K562 (cell line): ENCODE results near the gene CDC14A. TPM values are rescaled to one million over a fixed set of nuclear protein-coding genes. Genes with fewer than 3 reads are reported as not detected.

ENCODE experiments used
- ATAC-seq: fragments of 200-7000 bp; cut with Tn5 transposase; 3 replicates; pipeline ENCODE4 v1.9.1; 2020; ENCODE audit warnings: moderate library complexity
- BruUV-seq: library from RNA; stranded (reverse); fragments of 400-500 nt; replicated peaks from 2 replicates; lab custom pipeline; 2021; lab: Mats Ljungman, UMichigan
- CTCF ChIA-PET: fragments of 300-600 bp; formaldehyde crosslinking; extraction: SDS; loops from one replicate; lab custom pipeline; 2021; ENCODE audit warnings: low intra/inter-chr PET ratio; lab: Yijun Ruan, JAX
- POLR2A ChIA-PET: fragments of 300-600, 350-650 bp; sonication (Branson Sonifier 250); formaldehyde crosslinking; extraction: SDS; loops from one replicate; lab custom pipeline; 2021; ENCODE audit warnings: antibody characterized with exemption, inconsistent platforms; lab: Yijun Ruan, JAX
- DNase-seq, 4 experiments: peaks; one replicate each; pipeline versions ENCODE4 v3.0.0 to v3.0.0-alpha.2; 2011 to 2018; ENCODE audit warnings: low spot score in 3 of 4, mixed read lengths in 3 of 4; ENCODE audit errors: extremely low read depth in 1 of 4
- FAIRE-seq: peaks from 2 replicates; lab custom pipeline; 2011; peaks lifted over from hg19 to GRCh38; lab: Jason Lieb, UNC
- H2AFZ ChIP-seq: 2 replicates; pipeline ENCODE4 v1.6.0; 2011; ENCODE audit warnings: low read depth, low read length, control low read depth, inconsistent platforms
- H3K27ac ChIP-seq: fragments of 200-600 bp; 3 replicates; pipeline ENCODE4 v1.8.0; 2011; ENCODE audit warnings: low read depth, mild to moderate bottlenecking, control low read depth, inconsistent platforms, low read length, moderate library complexity, mixed read lengths; ENCODE audit errors: extremely low read depth
- H3K27me3 ChIP-seq, 2 experiments: fragments of 300-600 bp in 1 of 2; 2 replicates in 1 of 2; 3 replicates in 1 of 2; pipeline versions ENCODE4 v1.6.0 to v1.8.0; 2011; ENCODE audit warnings: inconsistent platforms in 2 of 2, low read length in 2 of 2, mild to moderate bottlenecking in 1 of 2, mixed read lengths in 1 of 2, moderate library complexity in 1 of 2; ENCODE audit not compliant: control insufficient read depth in 2 of 2, insufficient read depth in 2 of 2
- H3K36me3 ChIP-seq: fragments of 300-600 bp; 3 replicates; pipeline ENCODE4 v1.8.0; 2011; ENCODE audit warnings: mild to moderate bottlenecking, low read length, inconsistent platforms; ENCODE audit not compliant: control insufficient read depth, insufficient read depth
- H3K4me1 ChIP-seq, 2 experiments: fragments of 200-600 bp in 1 of 2; replicated peaks in 1 of 2; 2 replicates in 1 of 2; 3 replicates in 1 of 2; pipeline versions ENCODE4 v1.5.1 to v1.8.0; 2011; ENCODE audit warnings: inconsistent platforms in 2 of 2, low read length in 2 of 2, mild to moderate bottlenecking in 1 of 2, mixed read lengths in 1 of 2, moderate library complexity in 1 of 2; ENCODE audit not compliant: control insufficient read depth in 2 of 2, insufficient read depth in 2 of 2
- H3K4me2 ChIP-seq: 2 replicates; pipeline ENCODE4 v1.6.1; 2011; ENCODE audit warnings: low read length, control low read depth, inconsistent platforms, mixed read lengths; ENCODE audit not compliant: insufficient read depth
- H3K4me3 ChIP-seq: fragments of 200-600 bp; sonication (generic), shearing (Covaris generic); 2 replicates; pipeline ENCODE4 v1.5.1; 2016; ENCODE audit warnings: control low read depth, inconsistent platforms
- H3K79me2 ChIP-seq: fragments of 200-600 bp; 3 replicates; pipeline ENCODE4 v1.8.0; 2011; ENCODE audit warnings: low read length, inconsistent platforms; ENCODE audit not compliant: control insufficient read depth, insufficient read depth
- H3K9ac ChIP-seq, 2 experiments: 2 replicates each; pipeline versions ENCODE4 v1.6.0 to v1.6.1; 2011; ENCODE audit warnings: low read depth in 2 of 2, low read length in 2 of 2, control low read depth in 1 of 2, inconsistent platforms in 1 of 2, mild to moderate bottlenecking in 1 of 2, mixed read lengths in 1 of 2; ENCODE audit not compliant: insufficient read depth in 1 of 2
- H3K9me1 ChIP-seq: one replicate; pipeline ENCODE4 v1.6.0; 2011; ENCODE audit warnings: inconsistent platforms, mild to moderate bottlenecking, low read length, moderate library complexity; ENCODE audit not compliant: control insufficient read depth, insufficient read depth
- H3K9me3 ChIP-seq: replicated peaks from 2 replicates; pipeline ENCODE4 v1.5.1; 2011; ENCODE audit warnings: low read depth, low read length, inconsistent platforms; ENCODE audit not compliant: control insufficient read depth, insufficient read depth
- H4K20me1 ChIP-seq: replicated peaks from 2 replicates; pipeline ENCODE4 v1.6.1; 2011; ENCODE audit warnings: low read length, inconsistent platforms, mixed read lengths; ENCODE audit not compliant: control insufficient read depth, insufficient read depth
- CXXC5 ChIP-seq: fragments of 250-450 bp; sonication (Bioruptor Pico); IDR thresholded peaks from 2 replicates; pipeline ENCODE4 v1.8.0; 2022; ENCODE audit warnings: inconsistent platforms, mild to moderate bottlenecking, moderate library complexity
- FOSL1 ChIP-seq: fragments of 200-800 bp; sonication (Bioruptor generic); conservative IDR thresholded peaks from 2 replicates; pipeline ENCODE4 v1.6.1; 2016; ENCODE audit warnings: missing genetic modification characterization, missing compliant biosample characterization
- FOXK1 ChIP-seq: sonication (generic); formaldehyde crosslinking; IDR thresholded peaks from 2 replicates; pipeline ENCODE4 v1.8.0; 2022; ENCODE audit warnings: missing genetic modification reagents, mild to moderate bottlenecking, borderline replicate concordance
- GABPA ChIP-seq: fragments of 200-800 bp; sonication (Bioruptor generic); conservative IDR thresholded peaks from 2 replicates; pipeline ENCODE4 v1.6.1; 2016; ENCODE audit warnings: low read depth, missing genetic modification characterization, missing compliant biosample characterization
- TCF15 ChIP-seq: fragments of 250-450 bp; sonication (Bioruptor Pico); IDR thresholded peaks from 2 replicates; pipeline ENCODE4 v1.8.0; 2022; ENCODE audit warnings: moderate library complexity, mild to moderate bottlenecking, inconsistent platforms
- TFAM ChIP-seq: fragments of 250-450 bp; sonication (Bioruptor Pico); conservative IDR thresholded peaks from 2 replicates; pipeline ENCODE4 v1.5.0; 2021; ENCODE audit warnings: mild to moderate bottlenecking, moderate library complexity
- ZNF512 ChIP-seq: IDR thresholded peaks from 2 replicates; pipeline ENCODE4 v1.6.1; 2016; ENCODE audit warnings: missing genetic modification characterization, missing compliant biosample characterization
- ZNF76 ChIP-seq: fragments of 250-450 bp; sonication (Bioruptor Pico); IDR thresholded peaks from 2 replicates; pipeline ENCODE4 v1.4.0; 2020; ENCODE audit warnings: mild to moderate bottlenecking, moderate library complexity, borderline replicate concordance
- WGBS: fragments of 100-300 bp; shearing (Covaris generic); methylation state at CpG from one replicate; pipeline ENCODE4 v1.1.6; 2016; ENCODE audit warnings: low coverage, mixed read lengths; ENCODE audit not compliant: insufficient coverage; ENCODE audit errors: missing lambda C conversion rate; 5-methylcytosine and 5-hydroxymethylcytosine counted together
- in situ Hi-C: fragments of 300-500 bp; cut with MboI; formaldehyde crosslinking; loops from 4 replicates; pipeline ENCODE4 v1.15.0; 2018; ENCODE audit warnings: inconsistent platforms, mixed read lengths
- intact Hi-C: fragments of 100-400 bp; cut with micrococcal nuclease; formaldehyde crosslinking; loops from 2 replicates; pipeline ENCODE4 v1.14.2; 2022
- polyA plus RNA-seq, 8 experiments: library from polyadenylated mRNA; depleted of rRNA in 4 of 8; stranded (reverse) in 5 of 8; unstranded in 3 of 8; fragments of >200 nt; fragmentation: Nextera tagmentation in 2 of 8; fragmentation: Illumina TruSeq in 1 of 8; extraction: Ambion mirVana in 2 of 8; extraction: Trizol in 1 of 8; gene quantifications; 2 replicates each; pipeline versions ENCODE4 v1.2.1 to v1.2.3, GENCODE V29; 2011 to 2014; ENCODE audit warnings: inconsistent platforms in 1 of 8, missing spikeins in 1 of 8
- total RNA-seq, 7 experiments: library from RNA; depleted of rRNA in 6 of 7; stranded (reverse); fragments of >200 nt in 6 of 7; fragmentation: Illumina TruSeq in 2 of 7; extraction: Trizol in 2 of 7; gene quantifications; 2 replicates each; pipeline versions ENCODE4 v1.2.1 to v1.2.3, GENCODE V29; 2011 to 2021; ENCODE audit warnings: low replicate concordance in 1 of 7

The CDC14A gene
- total and polyA plus RNA-seq, 9 of the 15 experiments (the other 6 are each of a cell fraction or from before 2014, with no cell fraction given): 17.0 to 74.3 (median 33.4) TPM

- H3K4me3 ChIP-seq: no peak overlapping the region
- FAIRE-seq (no peak), ATAC-seq (no peak), DNase-seq (no peak)
- no peak overlapping the region for H2AFZ ChIP-seq
- H3K9me1 ChIP-seq: no peaks in the 10 kb centered on the region
- ChIA-PET POLR2A (interaction anchor here (0.7 kb wide), 1 partner anchor 165 kb away, joined by 3 read pairs; no protein-coding TSS in a partner anchor), CTCF (no interaction called here)
- no TSS peak for BruUV-seq
- H3K4me2 ChIP-seq: no peak overlapping the region
- H3K9me3 ChIP-seq: no peaks in the 10 kb centered on the region
- no peaks in the 10 kb centered on the region for H3K79me2 ChIP-seq
- 14% methylated on average over 2 of the region's 2 CpGs for WGBS
- intact Hi-C loops: no loop called here
- H4K20me1 ChIP-seq: no peaks in the 10 kb centered on the region
- in situ Hi-C loops: no loop called here
- TF ChIP-seq ZNF512 (tag) (peak; percentile 66; the same call in 1 of the 2 replicates), GABPA (tag) (no peak)
- no peaks in the 10 kb centered on the region; a peak in 1 of 5 replicates for H3K4me1 ChIP-seq
- H3K27me3 ChIP-seq: peaks cover 1 to 4% of the 10 kb centered on the region in 2 experiments; a peak in 3 of 5 replicates
- H3K9ac ChIP-seq: no peak overlapping the region
- H3K27ac ChIP-seq: no peak overlapping the region
- peaks cover 2% of the 10 kb centered on the region; the same call in 1 of the 3 replicates for H3K36me3 ChIP-seq
These were observed 174.6 kb downstream of the CDC14A start for GRCh38 chr1:100526894-100527293.

- BruUV-seq: no TSS peak
- in situ Hi-C loops: no loop called here
- ChIA-PET POLR2A (no interaction called here), CTCF (no interaction called here)
- H3K27ac ChIP-seq: no peak overlapping the region
- H4K20me1 ChIP-seq: no peaks in the 10 kb centered on the region
- no peaks in the 10 kb centered on the region for H3K9me3 ChIP-seq
- peaks cover 9 to 16% of the 10 kb centered on the region in 2 experiments for H3K27me3 ChIP-seq
- H3K36me3 ChIP-seq: no peaks in the 10 kb centered on the region
- WGBS: 0% methylated on average over 2 of the region's 2 CpGs
- no peak overlapping the region for H2AFZ ChIP-seq
- ATAC-seq: no peak
- peak; percentile 19 for FAIRE-seq
- H3K9ac ChIP-seq: no peak overlapping the region
- H3K9me1 ChIP-seq: no peaks in the 10 kb centered on the region
- H3K4me3 ChIP-seq: no peak overlapping the region
- no peaks in the 10 kb centered on the region; a peak in 1 of 5 replicates for H3K4me1 ChIP-seq
- intact Hi-C loops: no loop called here
- no peaks in the 10 kb centered on the region for H3K79me2 ChIP-seq
- no peak for DNase-seq
- no peak overlapping the region for H3K4me2 ChIP-seq
- TF ChIP-seq TFAM: no peak
- no peak for TF ChIP-seq FOSL1 (tag)
- TF ChIP-seq ZNF76 (CRISPR knock-in tag): no peak
- TF ChIP-seq FOXK1 (CRISPR knock-in tag): no peak
- no peak for TF ChIP-seq TCF15 (CRISPR knock-in tag)
- TF ChIP-seq CXXC5 (CRISPR knock-in tag): no peak
These were observed 176.6 kb downstream of the CDC14A start for GRCh38 chr1:100528871-100529270.
